G401.6 (cell line): ENCODE measurements around the gene TBC1D1.
"Not testable (repeated sequence)": the region's sequence is repeated elsewhere in the genome, so short reads cannot be mapped to it uniquely, and the experiment has no call there.

Source experiments
- FAIRE-seq: peaks from 2 replicates; lab custom pipeline; 2012; peaks lifted over from hg19 to GRCh38; lab: Jason Lieb, UNC

Gene TBC1D1

DNA sequence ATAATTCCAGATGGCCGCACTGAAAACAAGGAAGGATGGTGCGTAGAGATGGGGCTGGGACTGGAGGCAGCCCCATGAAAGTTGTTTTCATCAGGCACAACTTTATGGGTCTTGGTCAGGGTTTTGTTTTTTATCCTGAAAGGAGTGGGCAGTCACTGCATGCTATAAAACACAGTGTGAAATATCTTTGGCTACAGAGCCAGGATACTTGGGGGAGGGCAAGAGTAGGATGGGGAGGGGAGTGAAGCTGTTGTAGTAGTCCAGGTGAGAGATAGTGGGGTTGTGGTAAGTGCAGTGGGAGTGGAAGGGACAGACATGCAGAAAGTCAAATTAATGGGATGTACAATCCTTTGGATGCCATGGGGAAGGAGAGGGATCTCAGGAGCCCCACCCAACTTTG, 125.8 kb downstream of the TBC1D1 start:
- FAIRE-seq: no peak

DNA sequence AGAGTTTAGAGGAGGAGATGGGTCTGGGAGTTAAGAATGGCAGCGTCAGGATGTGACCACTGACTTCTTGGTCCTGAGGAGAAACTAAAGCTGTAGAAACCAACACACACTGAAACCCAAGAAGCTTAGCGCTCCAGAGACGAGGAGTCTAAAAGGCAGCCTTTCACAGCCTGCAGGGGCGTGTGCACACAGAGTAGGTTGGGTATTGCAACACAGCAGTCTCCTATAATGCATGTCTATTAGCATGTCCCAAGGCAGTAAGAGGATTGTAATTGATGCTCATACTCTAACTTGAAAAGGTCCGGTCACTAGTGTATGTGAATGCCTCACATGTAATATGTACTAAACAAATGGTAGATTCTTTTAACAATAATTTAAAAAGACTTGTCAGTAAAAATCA, 126.7 kb downstream of the TBC1D1 start:
- no peak for FAIRE-seq

GRCh38 chr4:38020386-38020785, 129.5 kb downstream of the TBC1D1 start:
- FAIRE-seq: no peak

DNA sequence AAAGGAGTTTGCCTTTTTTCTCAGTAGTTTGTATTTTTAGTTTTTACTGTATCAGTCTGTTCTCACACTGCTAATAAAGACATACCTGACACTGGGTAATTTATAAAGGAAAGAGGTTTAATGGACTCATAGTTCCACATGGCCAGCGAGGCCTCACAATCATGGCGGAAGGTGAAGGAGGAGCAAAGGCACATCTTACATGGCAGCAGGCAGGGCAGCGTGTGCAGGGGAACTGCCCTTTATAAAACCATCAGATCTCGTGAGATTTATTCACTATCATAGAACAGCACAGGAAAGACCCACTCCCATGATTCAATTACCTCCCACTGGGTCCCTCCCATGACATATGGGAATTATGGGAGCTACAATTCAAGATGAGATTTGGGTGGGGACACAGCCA, 130.1 kb downstream of the TBC1D1 start:
- FAIRE-seq: not testable (repeated sequence)

DNA sequence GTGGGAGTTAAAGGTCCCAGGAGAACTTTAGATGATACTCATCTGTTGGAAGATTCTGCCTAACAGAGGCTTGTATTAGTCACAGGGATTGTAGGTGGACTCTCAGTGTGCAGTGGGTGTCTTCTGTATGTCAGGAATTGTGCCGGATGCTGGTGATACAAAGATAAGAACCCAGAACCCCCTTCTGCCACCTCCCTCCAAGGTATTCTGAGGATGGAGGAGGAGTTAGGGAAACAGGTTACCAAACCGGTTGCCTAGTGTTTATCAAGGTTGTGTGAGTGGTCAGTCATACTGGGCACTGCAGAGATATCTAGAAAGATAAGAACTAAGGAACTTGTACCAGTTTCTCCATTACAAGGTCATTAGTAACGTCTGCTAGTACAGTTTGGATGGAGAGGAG, 130.9 kb downstream of the TBC1D1 start:
- FAIRE-seq: no peak

- no peak for FAIRE-seq
Measured at GRCh38 chr4:38023347-38024205, 132.7 kb downstream of the TBC1D1 start.

- no peak for FAIRE-seq
Measured at GRCh38 chr4:38024206-38024509, 133.3 kb downstream of the TBC1D1 start.

DNA sequence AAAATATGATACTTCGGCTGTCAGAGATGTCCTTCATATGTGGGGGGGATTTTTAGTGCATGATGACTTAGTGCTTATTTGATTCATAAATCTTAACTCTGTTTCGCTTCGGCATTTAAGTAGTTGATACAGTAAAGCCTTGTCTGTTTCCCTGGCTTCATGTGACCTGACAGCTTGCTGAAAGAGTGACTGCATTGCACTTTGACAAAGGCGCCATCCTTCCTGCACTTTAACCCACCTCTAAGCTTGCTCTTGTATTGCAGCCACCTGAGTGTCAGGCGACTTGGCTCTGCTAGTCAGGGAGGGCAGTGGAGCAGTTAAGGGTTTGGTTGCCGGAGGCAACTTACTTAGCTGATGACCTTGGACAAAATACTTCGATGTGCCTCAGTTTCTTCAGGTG, 134.8 kb downstream of the TBC1D1 start:
- FAIRE-seq: no peak

DNA sequence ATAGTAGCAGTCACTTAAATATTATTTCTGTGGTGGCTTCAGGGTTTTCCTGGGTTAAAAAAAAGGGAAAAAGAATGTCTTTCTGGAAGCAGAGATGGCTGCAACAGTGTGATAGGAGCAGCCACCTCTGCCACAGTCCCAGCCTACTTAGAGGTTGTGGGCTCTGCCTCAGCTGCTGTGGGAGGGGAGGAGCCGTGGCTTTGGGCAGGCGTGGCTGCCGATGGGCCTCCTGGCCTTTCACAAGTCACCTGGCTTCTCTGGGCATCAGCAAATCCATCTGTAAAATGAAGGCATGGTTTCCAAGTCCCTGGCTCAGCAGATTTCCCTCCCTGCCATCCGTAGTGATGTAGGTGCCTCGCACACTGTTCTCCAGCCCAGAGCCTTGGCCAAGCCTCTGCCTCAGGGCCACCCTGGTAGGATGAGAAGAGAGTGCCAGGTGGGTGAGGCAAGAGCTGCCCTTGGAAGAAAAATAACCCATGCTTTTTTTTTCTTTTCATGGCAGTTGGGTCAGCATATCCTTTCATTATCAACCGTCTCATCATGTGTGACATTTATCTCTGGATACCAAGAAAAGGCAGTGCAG, 135.4 kb downstream of the TBC1D1 start:
- FAIRE-seq: no peak

GRCh38 chr4:38030023-38030422, 139.1 kb downstream of the TBC1D1 start:
- no peak for FAIRE-seq

- FAIRE-seq: peak; percentile 93
Measured at GRCh38 chr4:38034986-38035882, 144.3 kb downstream of the TBC1D1 start.

GRCh38 chr4:38036548-38036947, 145.7 kb downstream of the TBC1D1 start:
- FAIRE-seq: no peak

GRCh38 chr4:38037612-38038011, 146.7 kb downstream of the TBC1D1 start:
- no peak for FAIRE-seq

GRCh38 chr4:38040619-38041018, 149.7 kb downstream of the TBC1D1 start:
- no peak for FAIRE-seq

- no peak for FAIRE-seq
Measured at GRCh38 chr4:38044060-38044459, 153.2 kb downstream of the TBC1D1 start.

GRCh38 chr4:38045289-38045988, 154.6 kb downstream of the TBC1D1 start:
- FAIRE-seq: no peak

- FAIRE-seq: no peak
Measured at GRCh38 chr4:38046727-38047489, 156.0 kb downstream of the TBC1D1 start.

GRCh38 chr4:38049545-38050170, 158.8 kb downstream of the TBC1D1 start:
- FAIRE-seq: no peak

GRCh38 chr4:38050560-38051350, 159.9 kb downstream of the TBC1D1 start:
- no peak for FAIRE-seq

DNA sequence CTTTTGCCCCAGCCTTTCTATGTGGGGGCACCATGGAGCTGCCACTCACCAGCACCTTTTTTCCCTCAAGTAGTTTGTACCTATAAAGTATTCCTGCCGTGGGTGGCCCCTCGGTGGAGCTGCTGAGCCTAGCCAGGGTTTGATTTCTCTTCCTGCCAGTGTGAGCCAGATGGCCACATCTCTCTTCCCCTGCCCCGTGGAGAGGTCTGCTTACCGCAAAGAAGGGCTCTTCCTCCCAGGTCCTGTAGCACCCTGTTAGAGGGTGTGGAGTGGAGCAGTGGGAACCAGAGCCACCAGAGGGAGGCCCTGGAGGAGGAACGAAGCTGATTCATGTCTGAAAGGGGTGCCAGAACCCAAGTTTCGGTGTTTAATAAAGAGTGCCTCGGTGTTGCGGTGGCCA, 164.7 kb downstream of the TBC1D1 start:
- FAIRE-seq: no peak
